ENCODE measurements around the gene MARK3.

The MARK3 gene

DNA sequence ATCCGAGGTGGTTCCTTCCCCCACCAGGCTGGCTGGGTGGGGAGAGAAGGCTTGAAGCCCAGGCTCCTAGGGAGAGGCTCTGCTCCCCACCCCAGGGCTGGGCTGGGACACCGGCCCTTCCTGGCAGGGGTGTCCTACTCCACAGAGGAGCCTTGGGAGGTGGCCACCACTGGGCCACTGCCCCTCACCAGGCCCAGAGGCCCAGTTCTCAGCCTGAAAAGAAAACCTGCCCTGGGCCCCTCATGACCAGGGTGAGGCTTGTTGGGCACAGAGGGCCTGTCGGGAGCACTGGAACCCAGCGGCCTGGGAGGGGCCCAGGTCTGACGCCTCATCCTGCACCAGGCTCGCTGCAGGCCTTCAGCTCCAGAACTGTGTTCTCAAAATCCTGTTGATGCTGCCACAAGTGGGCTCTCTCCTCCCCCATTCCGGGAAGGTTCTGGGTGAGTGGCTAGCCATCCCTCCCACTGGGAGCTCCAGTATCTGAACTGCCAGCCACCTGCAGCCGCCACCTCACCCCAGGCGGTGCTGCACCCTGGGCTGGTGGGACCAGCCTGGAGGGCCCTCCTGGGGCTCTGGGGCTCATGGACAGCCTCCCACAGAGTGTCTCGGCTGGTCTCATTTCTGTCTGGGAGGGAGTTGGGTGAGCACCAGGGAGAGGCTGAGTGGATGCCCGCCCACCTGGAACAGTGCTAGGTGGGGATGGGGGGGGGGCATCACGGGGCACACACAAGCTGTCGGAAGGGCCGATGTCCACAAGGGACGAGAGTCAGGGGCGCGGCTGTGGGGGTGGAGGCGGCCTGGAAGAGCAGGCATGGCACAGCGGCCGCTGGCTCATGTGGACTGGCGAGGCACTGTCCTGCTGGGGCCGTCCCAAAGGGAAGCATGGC is 165.5 kb downstream of the MARK3 start:
- DNase-seq: peak in 6 of 14 donors; percentile 32 to 71 (median 67)

DNA sequence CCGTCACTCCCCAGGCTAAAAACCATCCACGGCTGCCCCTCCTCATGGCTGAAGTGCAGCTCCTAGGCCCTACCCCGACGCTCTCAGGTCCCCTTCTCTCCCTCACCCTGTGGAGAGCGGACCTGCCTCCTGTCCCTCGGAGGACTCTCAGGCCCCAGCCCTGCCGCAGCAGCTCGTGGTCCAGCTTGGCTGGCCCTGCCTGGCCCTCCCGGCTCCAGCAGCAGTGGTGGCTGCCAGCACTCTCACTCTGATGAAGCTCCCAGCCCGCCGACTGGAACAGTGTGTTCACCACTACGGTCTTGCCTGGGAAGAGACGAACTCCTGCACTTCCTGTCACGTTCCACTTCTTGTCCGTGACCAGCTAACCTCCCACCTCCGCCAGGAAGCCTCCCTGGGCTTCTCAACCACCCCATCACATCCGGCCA is 166.1 kb downstream of the MARK3 start:
- peak in 6 of 14 donors; percentile 22 to 66 (median 56) for DNase-seq

DNA sequence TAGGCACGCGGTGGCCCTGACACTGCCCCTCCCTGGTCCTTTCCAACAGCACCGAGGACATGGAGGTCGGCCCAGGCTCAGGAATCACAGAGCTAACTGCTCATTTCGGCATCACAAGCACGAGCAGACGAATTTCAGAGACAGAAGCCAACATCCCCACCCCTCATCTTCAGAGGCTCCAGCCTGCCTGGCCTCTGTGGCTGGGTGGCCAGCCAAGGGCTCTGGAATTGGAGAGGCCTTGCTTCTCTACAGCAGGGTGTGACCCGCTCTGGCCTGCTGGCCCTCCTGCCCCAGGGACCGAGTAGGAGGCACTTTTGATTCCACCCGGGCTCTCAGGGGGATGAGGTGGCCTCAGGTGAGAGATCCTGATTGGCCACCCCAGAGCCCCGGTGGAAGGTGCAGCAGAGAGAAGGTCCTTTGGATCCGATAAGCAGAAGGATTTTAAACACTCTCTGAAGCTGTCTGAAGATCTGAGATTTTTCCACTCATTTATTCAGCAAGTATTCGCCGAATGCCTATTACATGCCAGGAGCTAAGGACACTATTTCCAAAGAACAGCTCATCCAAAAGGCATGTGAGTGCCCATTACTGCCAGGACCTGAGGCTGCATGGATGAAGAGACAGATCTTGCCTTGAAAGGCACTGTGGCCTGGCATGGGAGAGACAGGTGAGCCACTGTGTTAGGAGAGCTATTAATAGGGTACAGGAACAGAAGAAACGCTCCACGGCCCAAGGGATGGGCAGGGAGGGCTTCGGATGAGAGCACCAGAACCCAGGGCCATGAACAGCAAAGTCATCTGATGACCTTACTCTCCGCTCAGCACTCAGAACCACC is 167.0 kb downstream of the MARK3 start:
- DNase-seq: peak in 1 of 14 donors; percentile 61

DNA sequence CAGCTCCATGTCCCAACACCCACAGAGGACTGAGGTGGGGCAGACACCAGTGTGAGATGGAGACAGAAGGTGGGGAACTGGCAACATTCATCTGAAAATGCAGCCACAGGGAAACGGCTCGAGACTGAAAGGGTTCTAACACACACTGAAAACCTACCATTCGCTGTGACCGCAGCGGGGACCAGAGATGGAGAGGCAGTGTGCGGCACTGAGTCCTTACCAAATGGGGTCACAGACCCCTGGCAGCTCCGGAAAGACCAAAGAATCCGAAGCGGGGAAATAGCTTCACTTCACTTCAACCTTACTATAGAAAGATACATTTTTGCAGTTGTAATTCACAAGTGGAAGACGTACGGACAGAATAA is 167.6 kb downstream of the MARK3 start:
- no peak for DNase-seq

All from C1 segment of cervical spinal cord (tissue), 14 donors.